HepG2 (cell line): Measurements from ENCODE around the gene C5orf34. TPM values are rescaled to one million over a fixed set of nuclear protein-coding genes. Genes with fewer than 3 reads are reported as not detected.

Experiments used
- DDIT3 ChIP-seq: sonication (generic); formaldehyde crosslinking; IDR thresholded peaks from 2 replicates; pipeline ENCODE4 v1.4.0; 2020; ENCODE audit warnings: mild to moderate bottlenecking, missing genetic modification reagents
- GABPB1 ChIP-seq: IDR thresholded peaks from 2 replicates; pipeline ENCODE4 v1.6.1; 2016; ENCODE audit warnings: mild to moderate bottlenecking, missing genetic modification reagents, moderate library complexity, missing compliant biosample characterization
- HNRNPLL ChIP-seq: fragments of 200-400 bp; formaldehyde crosslinking; IDR thresholded peaks from 2 replicates; pipeline ENCODE4 v1.6.1; 2017; ENCODE audit warnings: mild to moderate bottlenecking, low read depth, low read length; ENCODE audit not compliant: poor library complexity, severe bottlenecking
- MNT ChIP-seq: fragments of 450-650 bp; IDR thresholded peaks from 2 replicates; pipeline ENCODE4 v1.6.1; 2016
- MTA1 ChIP-seq: sonication (generic); formaldehyde crosslinking; IDR thresholded peaks from 2 replicates; pipeline ENCODE4 v1.4.0; 2020; ENCODE audit warnings: missing genetic modification reagents, mild to moderate bottlenecking, borderline replicate concordance
- MXI1 ChIP-seq: IDR thresholded peaks from 3 replicates; pipeline ENCODE4 v1.6.1; 2012; ENCODE audit warnings: low read depth, low read length, inconsistent platforms, borderline replicate concordance
- TFDP1 ChIP-seq: IDR thresholded peaks from 2 replicates; pipeline ENCODE4 v1.6.1; 2016; ENCODE audit warnings: missing compliant biosample characterization, missing genetic modification reagents, borderline replicate concordance
- TGIF2 ChIP-seq: IDR thresholded peaks from 2 replicates; pipeline ENCODE4 v1.6.1; 2016; ENCODE audit warnings: control low read depth, missing compliant biosample characterization
- UBTF ChIP-seq: sonication (generic); formaldehyde crosslinking; IDR thresholded peaks from 2 replicates; pipeline ENCODE4 v1.4.0; 2020; ENCODE audit warnings: mild to moderate bottlenecking, missing genetic modification reagents
- XRCC5 ChIP-seq: fragments of 200-400 bp; formaldehyde crosslinking; optimal IDR thresholded peaks from 2 replicates; pipeline ENCODE3; 2017; ENCODE audit warnings: mild to moderate bottlenecking, low read length
- ZNF546 ChIP-seq: sonication (generic); formaldehyde crosslinking; conservative IDR thresholded peaks from 2 replicates; pipeline ENCODE4 v1.8.1; 2023; ENCODE audit warnings: mild to moderate bottlenecking, missing genetic modification reagents
- ZNF550 ChIP-seq: sonication (generic); formaldehyde crosslinking; IDR thresholded peaks from 2 replicates; pipeline ENCODE4 v1.4.0; 2020; ENCODE audit warnings: mild to moderate bottlenecking, missing genetic modification reagents, borderline replicate concordance
- ZNF574 ChIP-seq: sonication (generic); formaldehyde crosslinking; IDR thresholded peaks from 2 replicates; pipeline ENCODE4 v1.4.0; 2020; ENCODE audit warnings: missing genetic modification reagents
- ZNF749 ChIP-seq: sonication (generic); formaldehyde crosslinking; IDR thresholded peaks from 2 replicates; pipeline ENCODE4 v1.8.0; 2022; ENCODE audit warnings: mild to moderate bottlenecking, missing genetic modification reagents, moderate library complexity, borderline replicate concordance
- polyA plus RNA-seq, 8 experiments: library from polyadenylated mRNA; depleted of rRNA in 3 of 8; stranded (reverse) in 7 of 8; unstranded in 1 of 8; fragments of >200 nt; fragmentation: Illumina TruSeq in 4 of 8; extraction: Trizol in 4 of 8; gene quantifications; 2 replicates each; pipeline versions ENCODE4 v1.2.1 to v1.2.3, GENCODE V29; 2011 to 2016; ENCODE audit warnings: low read depth in 4 of 8, missing spikeins in 1 of 8, mixed read lengths in 1 of 8; ENCODE audit not compliant: insufficient read depth in 1 of 8
- total RNA-seq, 5 experiments: library from RNA; depleted of rRNA; stranded (reverse); fragments of >200 nt; fragmentation: Illumina TruSeq; extraction: Trizol; gene quantifications; 2 replicates each; pipeline ENCODE4 v1.2.3, GENCODE V29; 2016; ENCODE audit warnings: low read depth in 1 of 5
- TF ChIP-seq, protein P1 (sequence below): sonication (generic); formaldehyde crosslinking; conservative IDR thresholded peaks from 2 replicates; pipeline ENCODE4 v1.4.0; 2020; ENCODE audit warnings: missing genetic modification reagents
- TF ChIP-seq, protein P2 (sequence below): IDR thresholded peaks from 2 replicates; pipeline ENCODE4 v1.6.1; 2018; ENCODE audit warnings: missing genetic modification reagents, mild to moderate bottlenecking, missing compliant biosample characterization

The C5orf34 gene
- total and polyA plus RNA-seq, 2 of the 13 experiments (the other 11 are each of a cell fraction or from before 2014, with no cell fraction given): 3.2 to 6.4 TPM

DNA sequence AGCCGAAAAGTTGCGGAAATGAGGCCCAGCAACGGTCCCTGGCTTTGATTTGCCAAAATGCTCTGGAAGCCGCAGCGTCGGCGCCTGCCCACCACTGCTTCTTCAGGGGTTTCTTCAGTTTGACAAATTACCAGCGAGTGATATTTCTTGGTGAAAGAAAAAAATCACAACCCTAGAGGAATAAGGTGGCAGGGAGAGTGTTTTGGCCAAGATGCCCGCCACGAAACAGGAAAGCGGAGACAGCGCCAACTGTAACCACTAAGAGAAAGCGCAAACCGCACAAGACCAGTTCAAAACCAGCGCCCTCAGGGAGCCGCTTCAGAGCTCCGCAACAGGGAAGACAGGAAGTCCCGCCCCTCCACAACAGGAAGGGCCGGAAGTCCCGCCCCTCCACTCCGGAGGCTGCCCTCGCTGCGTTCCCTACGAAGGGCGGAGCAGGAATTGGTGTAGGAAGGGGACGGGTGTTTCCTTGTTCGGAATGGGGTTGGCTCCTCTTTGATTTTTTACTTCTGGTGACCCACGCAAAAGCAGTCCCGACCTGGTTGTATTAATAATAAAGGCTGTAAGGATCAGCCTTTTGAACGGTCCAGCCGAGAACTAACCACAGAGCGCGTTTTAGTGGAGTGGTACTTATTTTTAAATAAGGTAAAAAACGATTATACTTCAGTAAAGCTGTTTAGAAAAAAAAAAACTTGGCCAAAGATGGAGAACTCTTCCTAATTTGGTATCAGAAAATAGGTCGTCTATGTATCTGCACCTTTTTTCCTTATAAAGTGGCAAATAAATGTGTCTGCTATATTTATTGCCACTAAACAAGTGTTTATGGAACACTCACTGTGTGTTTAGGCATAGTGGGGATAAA, at the start of gene C5orf34 (continued):
- TF ChIP-seq ZNF749 (CRISPR knock-in tag) (0 out of 2 replicates have a peak, but pooled peaks have one; percentile 46), TGIF2 (CRISPR knock-in tag) (peak; percentile 94), TFDP1 (CRISPR knock-in tag) (peak; percentile 96), MTA1 (CRISPR knock-in tag) (no peak), ZNF546 (CRISPR knock-in tag) (no peak), ZNF550 (CRISPR knock-in tag) (no peak), UBTF (CRISPR knock-in tag) (0 out of 2 replicates have a peak, but pooled peaks have one; percentile 48), XRCC5 (peak; percentile 68), DDIT3 (CRISPR knock-in tag) (no peak), HNRNPLL (peak; percentile 94), MXI1 (peak; percentile 83; the same call in 2 of the 3 replicates), ZNF574 (CRISPR knock-in tag) (peak; percentile 95), MNT (no peak), GABPB1 (CRISPR knock-in tag) (peak; percentile 96)
- TF ChIP-seq, protein P1, sequence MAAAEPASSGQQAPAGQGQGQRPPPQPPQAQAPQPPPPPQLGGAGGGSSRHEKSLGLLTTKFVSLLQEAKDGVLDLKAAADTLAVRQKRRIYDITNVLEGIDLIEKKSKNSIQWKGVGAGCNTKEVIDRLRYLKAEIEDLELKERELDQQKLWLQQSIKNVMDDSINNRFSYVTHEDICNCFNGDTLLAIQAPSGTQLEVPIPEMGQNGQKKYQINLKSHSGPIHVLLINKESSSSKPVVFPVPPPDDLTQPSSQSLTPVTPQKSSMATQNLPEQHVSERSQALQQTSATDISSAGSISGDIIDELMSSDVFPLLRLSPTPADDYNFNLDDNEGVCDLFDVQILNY (CRISPR knock-in tag): peak; percentile 90
- TF ChIP-seq, protein P2, sequence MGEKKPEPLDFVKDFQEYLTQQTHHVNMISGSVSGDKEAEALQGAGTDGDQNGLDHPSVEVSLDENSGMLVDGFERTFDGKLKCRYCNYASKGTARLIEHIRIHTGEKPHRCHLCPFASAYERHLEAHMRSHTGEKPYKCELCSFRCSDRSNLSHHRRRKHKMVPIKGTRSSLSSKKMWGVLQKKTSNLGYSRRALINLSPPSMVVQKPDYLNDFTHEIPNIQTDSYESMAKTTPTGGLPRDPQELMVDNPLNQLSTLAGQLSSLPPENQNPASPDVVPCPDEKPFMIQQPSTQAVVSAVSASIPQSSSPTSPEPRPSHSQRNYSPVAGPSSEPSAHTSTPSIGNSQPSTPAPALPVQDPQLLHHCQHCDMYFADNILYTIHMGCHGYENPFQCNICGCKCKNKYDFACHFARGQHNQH: 0 out of 2 replicates have a peak, but pooled peaks have one; percentile 26
